HL-60 (cell line): Measurements from ENCODE around the gene LPCAT2.

Experiments used
- CTCF ChIP-seq: IDR thresholded peaks from one replicate; pipeline ENCODE4 v1.5.1; 2011; ENCODE audit warnings: low read length, control low read depth, inconsistent platforms; ENCODE audit not compliant: insufficient read depth
- REST ChIP-seq: IDR thresholded peaks from 2 replicates; pipeline ENCODE4 v1.6.1; 2012; ENCODE audit warnings: low read depth; ENCODE audit not compliant: insufficient replicate concordance

- peak; percentile 97 for TF ChIP-seq CTCF
- no peak for TF ChIP-seq REST
Measured at GRCh38 chr16:55465077-55465896, 43.6 kb upstream of the LPCAT2 start.
